ENCODE results near the gene RIBC1. TPM values are rescaled to one million over a fixed set of nuclear protein-coding genes. Genes with fewer than 3 reads are reported as not detected.
"Not testable (repeated sequence)": the region's sequence is repeated elsewhere in the genome, so short reads cannot be mapped to it uniquely, and the experiment has no call there.

Gene RIBC1
- total RNA-seq, 1 experiment from 2014 or later: 1.2 TPM

GRCh38 chrX:53412446-53412845 lies 10.2 kb upstream of the RIBC1 start:
- DNase-seq: no peak

GRCh38 chrX:53420351-53420750 lies 2.3 kb upstream of the RIBC1 start:
- H3K4me1 Mint-ChIP-seq (ENCODE audit: low read depth, unreplicated experiment): peaks cover 13% of the 10 kb centered on the region
- CTCF ChIA-PET; H3K27ac Mint-ChIP-seq (ENCODE audit: unreplicated experiment); BruUV-seq (replicated peaks); H3K9me3 Mint-ChIP-seq (ENCODE audit: low read depth, unreplicated experiment); intact Hi-C loops (cut with micrococcal nuclease; ENCODE audit: unreplicated experiment); DNase-seq; H3K27me3 Mint-ChIP-seq (ENCODE audit: unreplicated experiment): not testable (repeated sequence)
- H3K4me3 Mint-ChIP-seq (ENCODE audit: low read depth, unreplicated experiment): peak overlapping the region; percentile 81
- H3K36me3 Mint-ChIP-seq (ENCODE audit: insufficient read depth, unreplicated experiment): peaks cover 21% of the 10 kb centered on the region

More at GRCh38 chrX:53412446-53412845, 10.2 kb upstream of the RIBC1 start:
- CTCF ChIA-PET: interaction anchor here (0.7 kb wide), 1 partner anchor 10 kb away, joined by 3 read pairs; the partner anchor contains the start of gene SMC1A
- no peak for TF ChIP-seq CTCF (IDR thresholded peaks at IDR 0.05; ENCODE audit: unreplicated experiment)
- no peak overlapping the region for H3K4me3 Mint-ChIP-seq (ENCODE audit: low read depth, unreplicated experiment)
- no peak overlapping the region for H3K27ac Mint-ChIP-seq (ENCODE audit: unreplicated experiment)
- H3K9me3 Mint-ChIP-seq (ENCODE audit: low read depth, unreplicated experiment): no peaks in the 10 kb centered on the region
- peaks cover 36% of the 10 kb centered on the region for H3K36me3 Mint-ChIP-seq (ENCODE audit: insufficient read depth, unreplicated experiment)
- no peaks in the 10 kb centered on the region for H3K4me1 Mint-ChIP-seq (ENCODE audit: low read depth, unreplicated experiment)
- BruUV-seq (replicated peaks): no TSS peak
- intact Hi-C loops (cut with micrococcal nuclease; ENCODE audit: unreplicated experiment): no loop called here
- no peaks in the 10 kb centered on the region for H3K27me3 Mint-ChIP-seq (ENCODE audit: unreplicated experiment)

GRCh38 chrX:53421125-53421524 lies 1.5 kb upstream of the RIBC1 start:
- no peaks in the 10 kb centered on the region for H3K9me3 Mint-ChIP-seq (ENCODE audit: low read depth, unreplicated experiment)
- H3K27ac Mint-ChIP-seq (ENCODE audit: unreplicated experiment): peak overlapping the region; percentile 90
- peaks cover 13% of the 10 kb centered on the region for H3K4me1 Mint-ChIP-seq (ENCODE audit: low read depth, unreplicated experiment)
- TF ChIP-seq CTCF (IDR thresholded peaks at IDR 0.05; ENCODE audit: unreplicated experiment): no peak
- no peak for DNase-seq
- no TSS peak for BruUV-seq (replicated peaks)
- H3K27me3 Mint-ChIP-seq (ENCODE audit: unreplicated experiment): no peaks in the 10 kb centered on the region
- intact Hi-C loops (cut with micrococcal nuclease; ENCODE audit: unreplicated experiment): no loop called here
- peaks cover 21% of the 10 kb centered on the region for H3K36me3 Mint-ChIP-seq (ENCODE audit: insufficient read depth, unreplicated experiment)
- CTCF ChIA-PET: interaction anchor here (0.6 to 1.2 kb wide), 2 partner anchors 15 to 387 kb away, joined by 3 to 10 read pairs; no protein-coding TSS in a partner anchor
- peak overlapping the region; percentile 81 for H3K4me3 Mint-ChIP-seq (ENCODE audit: low read depth, unreplicated experiment)

- no peak for DNase-seq
- Mint-ChIP-seq H3K27me3 (ENCODE audit: unreplicated experiment) (no peaks in the 10 kb centered on the region), H3K4me1 (ENCODE audit: low read depth, unreplicated experiment) (peaks cover 13% of the 10 kb centered on the region), H3K36me3 (ENCODE audit: insufficient read depth, unreplicated experiment) (peaks cover 21% of the 10 kb centered on the region), H3K27ac (ENCODE audit: unreplicated experiment) (peak overlapping the region; percentile 90), H3K9me3 (ENCODE audit: low read depth, unreplicated experiment) (no peaks in the 10 kb centered on the region), H3K4me3 (ENCODE audit: low read depth, unreplicated experiment) (peak overlapping the region; percentile 81)
- no peak for TF ChIP-seq CTCF (IDR thresholded peaks at IDR 0.05; ENCODE audit: unreplicated experiment)
- CTCF ChIA-PET: interaction anchor here (0.6 to 1.2 kb wide), 3 partner anchors 9 to 388 kb away, joined by 3 to 10 read pairs (median 3); no protein-coding TSS in a partner anchor
- BruUV-seq (replicated peaks): no TSS peak
- intact Hi-C loops (cut with micrococcal nuclease; ENCODE audit: unreplicated experiment): no loop called here
Observed at GRCh38 chrX:53421772-53422085, 944 bp upstream of the RIBC1 start.

GRCh38 chrX:53422086-53422860 lies 400 bp upstream of the RIBC1 start, which contains the start of gene SMC1A:
TSS of gene SMC1A (minus strand) at chrX:53422654. CDS start at chrX:53422600, 54 bp downstream.
- intact Hi-C loops (cut with micrococcal nuclease; ENCODE audit: unreplicated experiment): no loop called here
- H3K9me3 Mint-ChIP-seq (ENCODE audit: low read depth, unreplicated experiment): no peaks in the 10 kb centered on the region
- DNase-seq: peak; percentile 97
- peaks cover 13% of the 10 kb centered on the region for H3K4me1 Mint-ChIP-seq (ENCODE audit: low read depth, unreplicated experiment)
- peaks cover 22% of the 10 kb centered on the region for H3K36me3 Mint-ChIP-seq (ENCODE audit: insufficient read depth, unreplicated experiment)
- H3K4me3 Mint-ChIP-seq (ENCODE audit: low read depth, unreplicated experiment): peak within 1 kb of the TSS; percentile 81
- H3K27me3 Mint-ChIP-seq (ENCODE audit: unreplicated experiment): no peaks in the 10 kb centered on the region
- BruUV-seq (replicated peaks): no TSS peak
- TF ChIP-seq CTCF (IDR thresholded peaks at IDR 0.05; ENCODE audit: unreplicated experiment): no peak
- CTCF ChIA-PET: interaction anchor here (0.6 to 1.4 kb wide), 9 partner anchors 10 to 622 kb away, joined by 3 to 9 read pairs (median 3); partner anchors contain the start of gene PHF8
- H3K27ac Mint-ChIP-seq (ENCODE audit: unreplicated experiment): peak within 1 kb of the TSS; percentile 90

Measured in Calu3 (cell line).